Tibial artery (tissue), 4 donors: ENCODE results near the gene SHD.
"Not testable (repeated sequence)": the region's sequence is repeated elsewhere in the genome, so short reads cannot be mapped to it uniquely, and the experiment has no call there.

Experiments used
- DNase-seq, 2 donors: peaks; one replicate each; pipeline ENCODE4 v3.0.0-alpha.2; 2019
- H3K27ac ChIP-seq, 2 donors: fragments of 200-600 bp; sonication (generic) in 1 of 2; 1 replicate in 1 of 2; 2 replicates in 1 of 2; pipeline ENCODE4 v1.5.1; 2018 to 2019; ENCODE audit warnings: mild to moderate bottlenecking in 1 of 2
- H3K27me3 ChIP-seq, 2 donors: fragments of 200-600 bp; sonication (generic) in 1 of 2; one replicate each; pipeline versions ENCODE4 v1.5.1 to v1.6.0; 2016 to 2019
- H3K36me3 ChIP-seq, 3 donors: fragments of 200-600 bp; sonication (generic) in 2 of 3; one replicate each; pipeline ENCODE4 v1.5.1; 2016 to 2019; ENCODE audit warnings: mild to moderate bottlenecking in 2 of 3
- H3K4me1 ChIP-seq, 4 donors: fragments of 200-600 bp; sonication (generic) in 2 of 4; 1 replicate in 3 of 4; 2 replicates in 1 of 4; pipeline ENCODE4 v1.5.1; 2016 to 2019
- H3K4me3 ChIP-seq, 2 donors: fragments of 200-600 bp; sonication (generic) in 1 of 2; 1 replicate in 1 of 2; 2 replicates in 1 of 2; pipeline ENCODE4 v1.5.1; 2018 to 2019; ENCODE audit warnings: mild to moderate bottlenecking in 2 of 2
- H3K9me3 ChIP-seq, 3 donors: fragments of 200-600 bp; sonication (generic) in 1 of 3; one replicate each; pipeline ENCODE4 v1.5.1; 2016 to 2019
- intact Hi-C: fragments of 100-400 bp; cut with DNase I; formaldehyde crosslinking; loops from one replicate; pipeline ENCODE4 v1.15.0; 2023; ENCODE audit warnings: low total_unique reads
- TF ChIP-seq, protein P1 (sequence below), 2 experiments: fragments of 200-600 bp in 1 of 2; fragments of 450-650 bp in 1 of 2; IDR thresholded peaks; one replicate each; pipeline ENCODE4 v1.5.1; 2017 to 2019; ENCODE audit warnings: antibody characterized with exemption in 2 of 2, mild to moderate bottlenecking in 1 of 2, moderate library complexity in 1 of 2

SHD gene

GRCh38 chr19:4234142-4234861 is 44.8 kb upstream of the SHD start:
- Histone ChIP-seq H3K27me3 (peaks cover 0 to 72% of the 10 kb centered on the region in 2 donors), H3K36me3 (no peaks in the 10 kb centered on the region), H3K9me3 (no peaks in the 10 kb centered on the region), H3K4me1 (no peaks in the 10 kb centered on the region), H3K4me3 (no peak overlapping the region), H3K27ac (no peak overlapping the region)
- TF ChIP-seq, protein P1, sequence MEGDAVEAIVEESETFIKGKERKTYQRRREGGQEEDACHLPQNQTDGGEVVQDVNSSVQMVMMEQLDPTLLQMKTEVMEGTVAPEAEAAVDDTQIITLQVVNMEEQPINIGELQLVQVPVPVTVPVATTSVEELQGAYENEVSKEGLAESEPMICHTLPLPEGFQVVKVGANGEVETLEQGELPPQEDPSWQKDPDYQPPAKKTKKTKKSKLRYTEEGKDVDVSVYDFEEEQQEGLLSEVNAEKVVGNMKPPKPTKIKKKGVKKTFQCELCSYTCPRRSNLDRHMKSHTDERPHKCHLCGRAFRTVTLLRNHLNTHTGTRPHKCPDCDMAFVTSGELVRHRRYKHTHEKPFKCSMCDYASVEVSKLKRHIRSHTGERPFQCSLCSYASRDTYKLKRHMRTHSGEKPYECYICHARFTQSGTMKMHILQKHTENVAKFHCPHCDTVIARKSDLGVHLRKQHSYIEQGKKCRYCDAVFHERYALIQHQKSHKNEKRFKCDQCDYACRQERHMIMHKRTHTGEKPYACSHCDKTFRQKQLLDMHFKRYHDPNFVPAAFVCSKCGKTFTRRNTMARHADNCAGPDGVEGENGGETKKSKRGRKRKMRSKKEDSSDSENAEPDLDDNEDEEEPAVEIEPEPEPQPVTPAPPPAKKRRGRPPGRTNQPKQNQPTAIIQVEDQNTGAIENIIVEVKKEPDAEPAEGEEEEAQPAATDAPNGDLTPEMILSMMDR (IDR thresholded peaks at IDR 0.05), result no peak
- intact Hi-C loops, result no loop called here
- DNase-seq, result no peak

DNA sequence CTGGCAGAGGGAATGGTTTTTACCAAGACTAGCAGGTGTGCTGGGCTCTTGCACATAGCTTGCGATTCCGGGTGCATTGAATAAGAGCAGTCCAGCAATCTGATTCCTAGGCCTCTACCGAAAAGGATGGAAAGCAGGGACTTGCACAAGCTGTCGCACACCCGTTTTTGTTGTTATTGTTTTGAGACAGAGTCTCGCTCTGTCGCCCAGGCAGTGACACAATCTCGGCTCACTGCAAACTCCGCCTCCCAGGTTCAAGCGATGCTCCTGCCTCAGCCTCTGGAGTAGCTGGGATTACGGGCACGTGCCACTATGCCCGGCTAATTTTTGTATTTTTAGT is 44.2 kb upstream of the SHD start:
- H3K9me3 ChIP-seq, result no peaks in the 10 kb centered on the region
- H3K4me3 ChIP-seq, result no peak overlapping the region
- H3K4me1 ChIP-seq, result no peaks in the 10 kb centered on the region
- H3K27ac ChIP-seq, result no peak overlapping the region
- TF ChIP-seq, protein P1 (IDR thresholded peaks at IDR 0.05), result no peak
- no peak for DNase-seq
- H3K27me3 ChIP-seq, result peaks cover 0 to 68% of the 10 kb centered on the region in 2 donors
- intact Hi-C loops, result no loop called here
- no peaks in the 10 kb centered on the region for H3K36me3 ChIP-seq

GRCh38 chr19:4237510-4237909 is 41.6 kb upstream of the SHD start:
- H3K4me1 ChIP-seq, H3K27ac ChIP-seq, H3K4me3 ChIP-seq, intact Hi-C loops, DNase-seq, H3K36me3 ChIP-seq: not testable (repeated sequence)
- Histone ChIP-seq H3K27me3 (peaks cover 0 to 53% of the 10 kb centered on the region in 2 donors), H3K9me3 (peaks cover 0 to 12% (median 9%) of the 10 kb centered on the region in 3 donors)

DNA sequence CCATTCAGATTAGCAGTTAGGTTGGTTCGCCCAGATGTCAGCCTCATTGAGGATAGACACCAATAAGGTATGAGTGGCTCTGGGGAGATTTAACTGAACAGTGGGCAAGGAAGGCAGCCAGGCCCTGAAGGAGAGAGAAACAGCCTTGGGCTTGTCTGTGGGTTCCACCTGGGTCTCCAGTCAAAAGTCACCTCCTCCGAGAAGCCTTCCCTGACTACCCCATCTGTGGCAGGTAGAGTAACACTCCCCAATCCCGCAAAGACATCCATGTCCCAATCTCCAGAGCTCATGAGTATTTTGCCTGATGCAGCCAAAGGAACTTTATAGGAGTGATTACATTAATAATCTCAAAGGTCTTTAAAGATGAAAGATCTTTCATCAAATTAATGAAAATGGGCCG is 40.2 kb upstream of the SHD start:
- peaks cover 0 to 12% (median 9%) of the 10 kb centered on the region in 3 donors for H3K9me3 ChIP-seq
- TF ChIP-seq, protein P1 (IDR thresholded peaks at IDR 0.05), result no peak
- no peak for DNase-seq

DNA sequence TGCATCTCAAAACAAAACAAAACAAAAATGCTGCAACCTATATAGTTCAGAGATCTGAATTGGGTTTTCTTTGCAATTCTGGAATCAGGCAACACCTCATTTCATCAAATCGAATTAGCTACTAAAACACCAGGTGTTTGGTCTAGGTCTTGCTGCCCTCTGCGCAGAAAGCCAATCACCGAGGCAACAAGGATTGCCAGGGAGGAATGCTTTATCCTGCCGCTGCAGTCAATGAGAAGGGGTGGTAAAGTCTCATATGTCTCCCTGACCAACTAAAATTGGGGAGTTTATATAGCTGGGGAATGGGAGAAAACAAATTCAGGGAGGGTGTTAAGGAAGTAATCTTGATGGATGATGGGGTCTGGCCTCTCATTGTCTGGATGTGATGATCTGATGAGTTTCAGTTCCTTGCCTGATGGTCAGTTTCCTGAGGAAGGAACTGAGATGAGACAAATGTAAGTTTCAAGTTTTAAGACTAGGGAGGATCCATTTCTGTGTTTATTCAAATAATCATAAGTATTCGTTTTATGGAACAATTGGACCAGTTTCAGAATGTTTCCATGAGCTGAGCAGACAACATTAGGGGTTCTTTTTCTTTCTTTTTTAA is 37.1 kb upstream of the SHD start:
- intact Hi-C loops, result no loop called here
- peaks cover 0 to 18% of the 10 kb centered on the region in 2 donors for H3K27me3 ChIP-seq
- no peak for DNase-seq
- no peaks in the 10 kb centered on the region for H3K36me3 ChIP-seq
- H3K4me1 ChIP-seq, result peaks cover 0 to 5% (median 0%) of the 10 kb centered on the region in 4 donors
- TF ChIP-seq, protein P1 (IDR thresholded peaks at IDR 0.05), result no peak
- no peak overlapping the region for H3K4me3 ChIP-seq
- H3K27ac ChIP-seq, result no peak overlapping the region
- H3K9me3 ChIP-seq, result peaks cover 0 to 12% (median 9%) of the 10 kb centered on the region in 3 donors

More for the DNA sequence above, 40.2 kb upstream of the SHD start:
- Histone ChIP-seq H3K27ac (no peak overlapping the region), H3K4me1 (no peaks in the 10 kb centered on the region), H3K27me3 (peaks cover 0 to 41% of the 10 kb centered on the region in 2 donors), H3K36me3 (no peaks in the 10 kb centered on the region), H3K4me3 (no peak overlapping the region)
- intact Hi-C loops, result no loop called here

DNA sequence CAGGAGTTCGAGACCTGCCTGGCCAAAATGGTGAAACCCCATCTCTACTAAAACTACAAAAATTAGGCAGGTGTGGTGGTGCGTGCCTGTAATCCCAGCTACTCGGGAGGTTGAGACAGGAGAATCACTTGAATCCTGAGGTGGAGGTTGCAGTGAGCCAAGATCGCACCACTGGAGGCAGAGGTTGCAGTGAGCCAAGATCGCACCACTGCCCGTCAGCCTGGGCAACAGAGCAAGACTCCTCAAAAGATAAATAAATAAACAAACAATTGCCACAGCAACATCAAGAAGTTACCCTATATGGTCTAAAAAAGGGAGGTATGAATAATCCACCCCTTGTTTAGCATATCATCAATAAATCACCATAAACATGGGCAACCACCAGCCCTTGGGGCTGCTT is 33.1 kb upstream of the SHD start:
- H3K4me3 ChIP-seq, result not testable (repeated sequence)

More for the DNA sequence above, 33.1 kb upstream of the SHD start:
- H3K27me3 ChIP-seq, DNase-seq, H3K27ac ChIP-seq: not testable (repeated sequence)
- Histone ChIP-seq H3K36me3 (peaks cover 21 to 27% (median 21%) of the 10 kb centered on the region in 3 donors), H3K4me1 (peaks cover 0 to 13% (median 6%) of the 10 kb centered on the region in 4 donors), H3K9me3 (peaks cover 0 to 12% (median 9%) of the 10 kb centered on the region in 3 donors)
- intact Hi-C loops, result loop anchor here (2.0 kb wide), 1 partner anchor 95 kb away; no protein-coding TSS in a partner anchor
